Retinal pigment epithelial cell (primary cell): ENCODE results near the gene PRR5.

ENCODE experiments used
- DNase-seq: peaks from one replicate; pipeline ENCODE4 v3.0.0-alpha.2; 2010; ENCODE audit warnings: low read depth
- H3K4me3 ChIP-seq: 2 replicates; pipeline ENCODE4 v1.5.1; 2011; ENCODE audit warnings: mild to moderate bottlenecking, low read length, control low read depth, moderate library complexity
- TF ChIP-seq, protein P1 (sequence below): conservative IDR thresholded peaks from 2 replicates; pipeline ENCODE4 v1.5.1; 2011; ENCODE audit warnings: low read depth, low read length, control low read depth, inconsistent platforms

Gene PRR5

DNA sequence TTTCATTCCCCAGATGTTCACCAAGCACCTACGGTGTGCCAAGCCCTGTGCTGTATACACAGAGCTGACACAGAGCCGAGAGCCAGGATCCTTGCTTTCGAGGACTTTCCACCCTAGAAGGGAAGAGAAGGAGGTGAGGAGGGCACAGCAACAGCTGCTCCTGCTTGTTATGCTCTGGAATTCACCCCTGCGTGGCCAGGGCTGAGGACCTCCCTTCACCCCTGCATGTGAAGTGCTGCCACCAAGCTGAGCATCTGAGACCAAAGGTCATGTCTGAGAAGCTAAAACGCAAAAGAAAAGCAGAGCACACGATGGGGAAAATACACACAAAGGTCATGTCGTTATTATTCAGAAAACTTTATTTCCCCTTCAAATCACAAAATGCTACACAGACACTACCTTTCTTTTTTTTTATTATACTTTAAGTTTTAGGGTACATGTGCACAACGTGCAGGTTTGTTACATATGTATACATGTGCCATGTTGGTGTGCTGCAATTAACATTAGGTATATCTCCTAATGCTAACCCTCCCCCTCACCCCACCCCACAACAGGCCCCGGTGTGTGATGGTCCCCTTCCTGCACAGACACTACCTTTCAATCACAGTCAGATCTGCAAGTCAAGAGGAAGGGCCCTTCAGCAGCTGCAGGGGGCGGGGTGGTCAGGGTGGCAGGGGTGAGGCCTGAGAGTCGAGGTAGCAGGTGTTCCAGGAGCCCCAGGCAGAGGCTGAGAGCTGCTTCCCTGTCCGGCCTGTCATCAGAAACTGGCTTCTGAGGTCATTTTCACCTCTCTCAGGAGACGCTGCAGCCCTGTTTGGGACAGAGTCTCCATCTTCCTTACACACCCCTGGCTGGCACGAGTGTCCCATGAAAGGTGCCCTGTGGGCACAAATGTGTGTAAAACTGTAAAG, 40.1 kb upstream of the PRR5 start:
- TF ChIP-seq, protein P1, sequence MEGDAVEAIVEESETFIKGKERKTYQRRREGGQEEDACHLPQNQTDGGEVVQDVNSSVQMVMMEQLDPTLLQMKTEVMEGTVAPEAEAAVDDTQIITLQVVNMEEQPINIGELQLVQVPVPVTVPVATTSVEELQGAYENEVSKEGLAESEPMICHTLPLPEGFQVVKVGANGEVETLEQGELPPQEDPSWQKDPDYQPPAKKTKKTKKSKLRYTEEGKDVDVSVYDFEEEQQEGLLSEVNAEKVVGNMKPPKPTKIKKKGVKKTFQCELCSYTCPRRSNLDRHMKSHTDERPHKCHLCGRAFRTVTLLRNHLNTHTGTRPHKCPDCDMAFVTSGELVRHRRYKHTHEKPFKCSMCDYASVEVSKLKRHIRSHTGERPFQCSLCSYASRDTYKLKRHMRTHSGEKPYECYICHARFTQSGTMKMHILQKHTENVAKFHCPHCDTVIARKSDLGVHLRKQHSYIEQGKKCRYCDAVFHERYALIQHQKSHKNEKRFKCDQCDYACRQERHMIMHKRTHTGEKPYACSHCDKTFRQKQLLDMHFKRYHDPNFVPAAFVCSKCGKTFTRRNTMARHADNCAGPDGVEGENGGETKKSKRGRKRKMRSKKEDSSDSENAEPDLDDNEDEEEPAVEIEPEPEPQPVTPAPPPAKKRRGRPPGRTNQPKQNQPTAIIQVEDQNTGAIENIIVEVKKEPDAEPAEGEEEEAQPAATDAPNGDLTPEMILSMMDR, result no peak
- no peak overlapping the region for H3K4me3 ChIP-seq
- DNase-seq, result no peak

DNA sequence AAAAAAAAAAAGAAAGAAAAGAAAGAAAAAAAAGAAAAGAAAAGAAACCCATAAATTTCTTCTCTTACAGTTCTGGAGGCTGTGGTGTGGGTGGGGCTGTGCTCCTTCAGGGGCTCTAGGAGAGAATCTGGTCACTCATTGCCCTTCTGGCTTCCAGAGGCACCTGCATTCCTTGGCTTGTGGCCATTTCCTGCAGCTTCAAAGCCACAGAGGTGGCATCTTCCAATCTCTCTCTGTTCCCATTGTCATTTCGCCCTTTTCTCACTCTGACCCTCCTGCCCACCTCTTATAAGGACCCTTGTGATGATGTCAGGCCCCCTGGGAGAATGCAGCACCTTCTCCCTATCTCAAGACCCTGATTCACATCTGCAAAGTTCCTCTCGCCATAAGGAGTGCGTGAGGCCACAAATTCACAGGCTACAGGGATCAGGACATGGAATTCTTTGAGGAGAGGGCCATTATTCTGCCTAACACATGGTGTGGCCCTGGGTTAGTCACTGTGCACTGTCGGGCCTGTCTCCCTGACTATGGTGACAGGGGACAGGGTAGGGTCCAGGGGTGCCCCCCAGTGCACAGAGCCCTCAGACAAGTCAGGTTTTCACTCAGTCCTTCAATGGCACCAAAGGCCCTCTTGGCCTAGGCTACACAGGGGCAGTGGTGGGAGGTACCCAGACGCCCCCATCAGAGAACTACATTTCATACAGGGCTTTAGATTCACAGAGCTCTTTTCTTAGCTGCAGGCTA, 38.6 kb upstream of the PRR5 start:
- TF ChIP-seq, protein P1, result no peak
- DNase-seq, result no peak

DNA sequence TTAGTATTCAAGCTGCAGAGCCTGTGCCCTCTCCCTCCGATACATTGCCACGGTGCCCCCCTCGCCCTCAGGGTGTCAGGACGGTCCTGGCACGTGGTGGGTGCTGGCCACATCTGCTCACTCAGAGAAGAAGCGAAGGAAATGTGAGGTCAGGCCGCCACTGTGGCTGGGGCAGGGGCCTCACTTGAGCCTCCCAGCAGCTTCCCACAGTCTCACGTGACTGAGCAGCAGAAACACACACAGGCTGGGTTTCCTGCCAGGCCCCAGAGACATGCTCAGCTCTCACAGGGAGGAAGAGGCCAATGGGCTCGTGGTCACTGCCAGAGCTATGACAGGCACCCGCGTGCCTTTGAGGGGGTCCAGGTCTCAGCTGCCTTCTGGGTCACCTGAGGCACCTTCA, 37.9 kb upstream of the PRR5 start:
- H3K4me3 ChIP-seq, result no peak overlapping the region
- TF ChIP-seq, protein P1, result no peak
- no peak for DNase-seq

More for the DNA sequence above, 38.6 kb upstream of the PRR5 start:
- H3K4me3 ChIP-seq, result no peak overlapping the region

DNA sequence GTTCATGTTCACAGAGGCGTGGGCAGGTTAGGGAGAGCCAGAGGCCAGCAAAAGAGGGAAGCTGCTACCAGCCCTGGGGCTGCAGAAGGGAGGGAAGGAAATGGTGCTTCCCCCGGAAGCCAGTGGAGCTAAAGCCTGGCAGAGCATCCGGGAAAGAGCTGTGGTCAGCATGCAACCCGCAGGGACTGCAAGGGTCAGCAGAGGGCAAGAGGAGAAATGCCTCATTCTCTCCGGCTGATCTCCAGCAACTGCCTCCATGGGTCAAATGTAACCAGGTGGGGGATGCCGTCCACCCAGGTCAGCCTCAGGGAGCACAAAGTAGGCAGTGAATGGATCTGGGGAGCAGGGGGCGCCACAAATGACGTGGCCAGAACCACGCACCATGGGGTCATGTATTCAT, 36.9 kb upstream of the PRR5 start:
- TF ChIP-seq, protein P1, result no peak
- no peak for DNase-seq
- no peak overlapping the region for H3K4me3 ChIP-seq

DNA sequence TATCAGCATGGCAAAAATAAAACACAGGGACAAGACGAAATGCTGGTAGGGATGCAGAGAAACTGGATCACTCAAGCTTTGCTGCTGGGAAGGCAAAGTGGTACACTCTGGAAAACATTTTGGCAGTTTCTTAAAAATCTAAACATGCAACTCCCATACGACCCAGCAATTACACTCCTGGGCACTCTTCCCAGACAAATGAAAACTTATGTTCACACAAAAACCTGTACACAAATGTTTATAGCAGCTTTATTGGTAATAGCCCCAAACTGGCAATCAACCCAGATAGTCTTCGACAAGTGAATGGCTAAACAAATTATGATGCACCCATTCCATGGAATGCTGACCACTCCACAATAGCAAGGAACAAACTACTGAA, 35.8 kb upstream of the PRR5 start:
- TF ChIP-seq, protein P1, result no peak
- DNase-seq, result no peak
- no peak overlapping the region for H3K4me3 ChIP-seq

DNA sequence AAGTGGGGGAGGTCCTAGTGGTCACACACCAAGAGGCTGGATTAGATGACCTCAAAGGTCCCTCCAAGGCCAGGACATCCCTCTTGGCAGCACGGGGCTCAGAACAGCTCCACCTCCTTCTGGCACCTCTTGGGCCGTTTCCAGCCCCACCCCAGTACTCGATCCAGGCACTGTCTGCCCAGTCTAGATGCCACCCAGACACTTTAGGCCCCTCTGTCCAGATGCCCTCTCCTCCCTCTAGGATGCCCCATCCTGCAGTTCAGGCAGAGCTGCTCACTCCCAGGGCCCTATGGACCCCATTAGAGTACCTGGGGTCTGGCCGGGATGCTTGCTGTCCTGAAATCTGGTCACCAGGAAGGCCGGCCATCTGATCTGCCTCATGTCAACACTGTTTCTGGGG, 34.7 kb upstream of the PRR5 start:
- H3K4me3 ChIP-seq, result no peak overlapping the region
- DNase-seq, result no peak
- TF ChIP-seq, protein P1, result no peak
